Measurements from ENCODE around the gene GRAP2.
"Not testable (repeated sequence)": the region's sequence is repeated elsewhere in the genome, so short reads cannot be mapped to it uniquely, and the experiment has no call there.

GRAP2 gene

GRCh38 chr22:39943953-39944872 lies 43.3 kb downstream of the GRAP2 start:
- DNase-seq (ENCODE audit: low spot score), result no peak

- no peak for DNase-seq (ENCODE audit: low spot score)
Observed at GRCh38 chr22:39946126-39946502, 45.2 kb downstream of the GRAP2 start.

- no peak for DNase-seq (ENCODE audit: low spot score)
Observed at GRCh38 chr22:39946503-39947219, 45.8 kb downstream of the GRAP2 start.

- DNase-seq (ENCODE audit: low spot score), result no peak
Observed at GRCh38 chr22:39947220-39948216, 46.6 kb downstream of the GRAP2 start.

GRCh38 chr22:39949964-39950737 lies 49.3 kb downstream of the GRAP2 start:
- DNase-seq (ENCODE audit: low spot score), result no peak

- not testable (repeated sequence) for DNase-seq (ENCODE audit: low spot score)
Observed at GRCh38 chr22:39951603-39952293, 50.9 kb downstream of the GRAP2 start.

- no peak for DNase-seq (ENCODE audit: low spot score)
Observed at GRCh38 chr22:39952347-39952746, 51.5 kb downstream of the GRAP2 start.

- DNase-seq (ENCODE audit: low spot score), result no peak
Observed at GRCh38 chr22:39953101-39953500, 52.2 kb downstream of the GRAP2 start.

GRCh38 chr22:39954584-39955055 lies 53.7 kb downstream of the GRAP2 start:
- DNase-seq (ENCODE audit: low spot score), result no peak

GRCh38 chr22:39955675-39956074 lies 54.8 kb downstream of the GRAP2 start:
- DNase-seq (ENCODE audit: low spot score), result no peak

- DNase-seq (ENCODE audit: low spot score), result no peak
Observed at GRCh38 chr22:39956932-39957664, 56.2 kb downstream of the GRAP2 start.

- no peak for DNase-seq (ENCODE audit: low spot score)
Observed at GRCh38 chr22:39958009-39958711, 57.3 kb downstream of the GRAP2 start.

- no peak for DNase-seq (ENCODE audit: low spot score)
Observed at GRCh38 chr22:39958949-39959639, 58.2 kb downstream of the GRAP2 start.

GRCh38 chr22:39959640-39960447 lies 59.0 kb downstream of the GRAP2 start, which contains the start of gene TMA7B:
Gene TMA7B, plus strand, starts transcription at chr22:39960397. Its CDS starts 3,978 bp downstream, at chr22:39964375.
- DNase-seq (ENCODE audit: low spot score), result no peak

GRCh38 chr22:39960791-39961746 lies 60.2 kb downstream of the GRAP2 start:
- DNase-seq (ENCODE audit: low spot score), result no peak

GRCh38 chr22:39962071-39962470 lies 61.2 kb downstream of the GRAP2 start:
- DNase-seq (ENCODE audit: low spot score), result no peak
